HG02981 (cell line): Measurements from ENCODE around the gene CREBL2.
"Not testable (repeated sequence)": the region's sequence is repeated elsewhere in the genome, so short reads cannot be mapped to it uniquely, and the experiment has no call there.

Experiments
- ATAC-seq: cut with Tn5 transposase; IDR thresholded peaks from one replicate; pipeline ENCODE4 v1.9.1; 2021; ENCODE audit warnings: mild to moderate bottlenecking, moderate library complexity; ENCODE audit not compliant: unreplicated experiment

CREBL2 gene

GRCh38 chr12:12635651-12636050 is 24.0 kb downstream of the CREBL2 start:
- ATAC-seq, result no peak

DNA sequence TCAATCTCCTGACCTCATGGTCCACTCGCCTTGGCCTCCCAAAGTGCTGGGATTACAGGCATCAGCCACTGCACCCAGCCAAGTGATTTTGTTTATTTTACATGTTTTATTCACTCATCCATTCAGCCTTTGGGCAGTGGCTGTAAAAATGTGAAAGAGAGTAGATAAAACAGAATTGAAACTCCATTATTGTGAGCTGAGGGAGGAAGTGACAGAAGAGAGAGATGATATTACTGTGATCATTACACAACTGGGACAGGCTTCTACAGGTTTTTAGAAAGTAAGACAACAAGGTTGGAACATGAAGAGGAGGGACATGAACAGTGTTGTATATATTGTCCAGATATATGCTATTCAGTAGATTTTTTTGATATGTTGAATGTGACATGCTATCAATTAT is 25.0 kb downstream of the CREBL2 start:
- peak; percentile 60 for ATAC-seq

- ATAC-seq, result not testable (repeated sequence)
These were observed 28.3 kb downstream of the CREBL2 start for GRCh38 chr12:12639995-12640394.

DNA sequence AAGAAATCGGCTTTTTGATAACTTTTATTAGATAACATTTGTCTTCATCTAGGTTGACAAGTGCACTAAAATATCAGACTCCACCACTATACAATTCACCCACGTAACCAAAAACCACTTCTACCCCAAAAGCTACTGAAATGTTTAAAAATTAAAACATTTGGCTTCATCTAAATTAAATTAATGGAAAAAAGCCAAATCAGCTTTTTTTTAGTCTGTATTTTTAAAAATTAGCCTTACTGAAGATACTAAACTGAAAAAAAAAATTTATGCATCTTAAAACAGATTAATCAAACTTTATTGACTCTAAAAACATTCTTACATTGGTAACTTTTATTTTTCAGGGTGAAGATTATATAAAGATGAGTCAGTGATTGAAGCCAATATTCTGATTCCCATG is 30.0 kb downstream of the CREBL2 start:
- ATAC-seq, result no peak

DNA sequence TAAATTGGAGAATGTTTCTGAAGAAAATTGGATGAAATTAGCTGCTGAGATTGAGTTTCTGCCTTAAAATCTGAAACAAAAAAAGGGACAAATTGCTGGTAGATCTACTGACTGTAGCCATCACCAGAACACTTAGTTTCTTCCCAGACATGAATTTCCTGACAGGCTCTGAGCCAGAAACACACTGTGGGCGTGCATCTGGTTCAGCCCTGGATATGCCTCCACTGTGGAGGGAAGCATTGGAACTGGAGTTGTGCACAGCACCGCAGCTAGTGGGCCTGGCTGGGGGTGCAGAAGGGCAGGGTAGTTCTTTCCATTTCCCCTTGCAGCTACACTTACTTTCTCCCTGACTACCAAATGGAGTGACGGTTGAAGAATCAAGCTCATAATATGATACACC is 31.2 kb downstream of the CREBL2 start:
- no peak for ATAC-seq

DNA sequence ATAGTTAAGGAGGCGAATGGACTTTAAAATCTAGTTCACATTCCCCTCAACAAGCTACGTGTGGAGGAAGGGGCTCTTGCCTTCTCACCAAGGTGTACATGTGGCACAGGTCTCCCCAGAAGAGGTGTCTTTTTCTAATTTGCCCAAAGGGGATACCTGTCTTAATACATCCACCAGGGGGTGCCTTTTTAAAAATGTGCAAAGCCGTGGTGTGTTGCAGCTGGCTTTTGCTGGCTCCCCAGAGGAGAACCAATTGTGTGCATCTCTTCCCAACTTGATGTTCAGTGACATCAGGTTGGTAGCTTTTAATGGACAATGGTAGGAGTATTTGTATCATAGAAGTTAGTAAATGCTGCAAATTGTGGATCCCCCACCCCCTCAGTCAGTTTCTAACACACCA is 33.8 kb downstream of the CREBL2 start:
- ATAC-seq, result peak; percentile 27

- ATAC-seq, result peak; percentile 80
These were observed 34.3 kb downstream of the CREBL2 start for GRCh38 chr12:12645968-12646367.

DNA sequence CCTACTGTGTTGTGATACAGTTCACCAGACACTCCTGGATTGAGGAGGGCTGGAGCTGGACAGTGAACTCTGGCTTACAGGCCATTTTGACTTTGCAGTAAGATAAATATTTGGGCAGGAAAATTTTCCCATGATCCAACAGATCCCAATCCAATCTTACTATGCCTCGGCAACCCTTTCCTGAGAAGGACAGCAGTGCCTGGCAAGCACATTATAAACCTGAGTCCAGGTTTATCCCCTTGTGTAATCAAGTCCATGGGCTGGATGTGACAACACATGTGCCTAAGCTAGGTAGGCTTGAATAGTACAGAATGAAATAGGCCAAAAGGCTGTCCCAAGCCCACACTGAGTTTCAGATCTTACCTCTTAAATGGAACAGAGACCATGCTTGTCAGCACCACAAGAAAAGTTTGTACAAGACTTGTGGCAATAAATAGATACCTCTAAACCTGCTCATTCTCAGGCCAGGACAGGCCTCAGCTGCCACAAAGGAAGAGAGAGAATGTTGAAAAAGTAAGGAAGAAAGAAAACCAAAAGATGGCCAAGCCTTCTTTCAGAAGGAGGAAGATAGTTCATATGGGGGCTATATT is 34.9 kb downstream of the CREBL2 start:
- ATAC-seq, result no peak

DNA sequence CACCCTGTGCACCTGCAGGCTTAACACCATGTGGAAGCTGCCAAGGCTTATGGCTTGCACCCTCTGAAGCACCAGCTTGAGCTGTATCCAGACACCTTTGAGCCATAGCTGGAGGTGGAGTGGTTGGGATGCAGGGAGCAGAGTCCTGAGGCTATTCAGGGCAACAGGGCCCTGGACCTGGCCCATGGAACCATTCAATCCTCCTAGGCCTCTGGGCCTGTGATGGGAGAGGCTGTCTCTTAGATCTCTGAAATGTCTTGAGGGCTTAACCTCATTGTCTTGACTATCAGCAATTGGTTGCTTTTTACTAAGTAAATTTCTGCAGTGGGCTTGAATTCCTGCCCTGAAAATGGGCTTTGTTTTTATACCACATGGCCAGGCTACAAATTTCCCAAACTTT is 36.6 kb downstream of the CREBL2 start:
- no peak for ATAC-seq

- no peak for ATAC-seq
These were observed 37.4 kb downstream of the CREBL2 start for GRCh38 chr12:12648951-12649650.

DNA sequence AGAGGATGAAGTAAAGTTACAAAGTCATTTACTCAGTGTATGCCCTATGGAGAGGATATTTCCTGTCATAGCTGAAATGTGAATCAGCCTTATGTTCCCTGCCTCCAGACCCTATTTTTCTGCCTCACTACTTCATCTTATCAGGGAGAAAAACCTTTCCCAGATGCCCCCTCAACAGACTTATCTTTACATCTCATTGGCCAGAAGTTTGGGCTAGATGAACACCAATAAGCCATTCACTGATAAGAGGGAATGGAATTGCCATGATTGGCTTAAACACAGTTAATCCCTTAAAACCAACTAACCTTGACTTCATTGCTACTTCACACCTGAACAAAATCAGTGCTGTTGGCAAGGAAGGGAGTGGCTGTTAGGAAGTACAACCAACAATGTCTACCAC is 40.1 kb downstream of the CREBL2 start:
- ATAC-seq, result no peak

- ATAC-seq, result not testable (repeated sequence)
These were observed 41.0 kb downstream of the CREBL2 start for GRCh38 chr12:12652704-12653103.

DNA sequence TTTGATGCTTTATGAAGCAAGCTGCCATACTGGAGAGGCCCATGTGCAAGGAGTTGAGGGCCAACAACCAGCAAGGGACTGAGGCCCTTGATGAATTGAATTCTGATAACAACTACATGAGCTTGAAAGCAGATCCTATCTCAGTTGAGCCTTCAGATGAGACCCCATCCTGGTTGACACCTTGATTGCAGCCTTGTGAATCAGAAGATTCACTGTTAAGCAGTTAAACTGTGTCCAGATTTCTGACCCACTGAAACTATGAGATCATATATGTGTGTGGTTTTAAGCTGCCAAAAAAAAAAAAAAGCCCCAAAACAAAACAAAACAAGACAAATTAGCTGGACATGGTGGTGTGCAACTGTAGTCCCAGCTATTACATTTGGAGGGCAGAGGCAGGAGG is 42.2 kb downstream of the CREBL2 start:
- ATAC-seq, result no peak

GRCh38 chr12:12654691-12655460 is 43.2 kb downstream of the CREBL2 start:
- no peak for ATAC-seq

DNA sequence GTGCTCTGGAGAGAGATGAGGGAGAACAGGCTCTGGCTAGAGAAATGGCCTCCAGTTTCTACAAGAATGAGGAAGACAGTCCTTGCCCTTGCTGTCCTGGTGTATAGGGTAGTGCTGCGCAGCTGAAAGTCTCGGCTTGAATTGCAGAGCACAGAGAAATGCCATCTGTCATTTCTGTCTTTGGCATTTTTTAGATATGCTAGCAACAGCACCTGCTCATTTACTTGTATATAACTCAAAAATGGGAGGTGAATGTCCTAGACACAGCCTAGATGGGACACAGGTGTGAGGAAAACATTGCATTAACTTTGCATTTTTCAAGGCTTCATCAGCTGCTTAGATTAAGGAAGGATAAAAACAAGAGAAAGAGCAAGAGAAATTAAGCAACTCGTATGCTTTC is 48.5 kb downstream of the CREBL2 start:
- ATAC-seq, result no peak

DNA sequence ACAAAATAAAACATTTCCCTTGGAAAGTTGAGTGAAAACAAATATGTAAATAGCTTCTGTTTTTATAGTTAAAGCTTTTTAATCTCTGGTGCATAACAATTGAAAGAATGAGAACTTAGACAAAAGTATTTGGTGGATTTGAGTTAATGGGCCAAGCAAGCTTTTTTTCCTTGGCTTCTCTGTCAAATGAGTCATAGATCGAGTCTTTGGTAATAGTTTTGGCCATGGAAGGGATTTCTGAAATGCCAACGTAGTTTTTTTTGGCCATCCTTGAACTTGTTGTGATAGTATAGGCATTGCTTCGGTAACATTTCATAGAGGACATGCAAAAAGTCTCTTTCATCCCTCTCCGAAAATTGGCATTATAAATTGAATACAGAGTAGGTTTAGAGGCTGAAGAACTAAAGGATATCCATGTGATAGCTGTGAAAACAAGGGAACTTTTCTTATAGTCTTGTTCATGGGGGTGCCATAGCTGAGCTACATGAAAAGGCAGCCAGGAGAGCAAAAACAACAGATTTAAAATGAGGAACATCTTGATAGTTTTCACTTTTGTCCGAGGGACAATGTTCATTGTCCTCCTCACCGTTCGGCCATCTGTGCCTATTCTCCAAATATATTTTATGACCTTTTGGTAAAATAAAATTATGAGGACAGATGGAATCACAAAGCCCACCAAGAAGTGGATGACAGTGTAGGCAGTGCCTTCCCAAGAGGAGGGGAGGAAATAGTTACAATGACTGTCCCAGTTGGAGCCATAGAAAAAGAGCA is 49.6 kb downstream of the CREBL2 start:
- ATAC-seq, result no peak

- no peak for ATAC-seq
These were observed 52.1 kb downstream of the CREBL2 start for GRCh38 chr12:12663644-12664294.

DNA sequence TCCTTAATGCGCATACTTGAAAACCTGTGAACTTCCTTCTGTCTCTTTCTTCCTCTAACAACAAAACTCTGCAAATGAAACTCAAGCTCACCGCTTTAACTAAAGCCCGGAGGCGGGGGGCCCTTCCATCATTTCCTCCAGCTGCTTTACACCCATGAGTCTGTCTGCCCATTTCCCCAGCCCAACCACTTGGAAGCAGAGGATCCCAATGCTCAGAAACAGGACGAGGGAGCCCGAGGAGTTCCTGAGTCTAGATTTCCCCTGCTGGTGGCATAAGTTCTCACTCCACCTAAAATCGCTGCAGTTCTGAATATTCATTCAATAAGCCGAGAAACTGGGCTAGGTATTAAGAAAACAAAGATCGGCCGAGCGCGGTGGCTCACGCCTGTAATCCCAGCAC is 53.5 kb downstream of the CREBL2 start:
- no peak for ATAC-seq

GRCh38 chr12:12668005-12668404 is 56.3 kb downstream of the CREBL2 start:
- ATAC-seq, result no peak

GRCh38 chr12:12669020-12669419 is 57.3 kb downstream of the CREBL2 start:
- ATAC-seq, result no peak
